C1 segment of cervical spinal cord (tissue), 14 donors: ENCODE measurements around the gene KLHL22.

Experiments used
- DNase-seq, 14 donors: peaks; one replicate each; lab custom pipeline; 2025; lab: John Stamatoyannopoulos, UW

KLHL22 gene

DNA sequence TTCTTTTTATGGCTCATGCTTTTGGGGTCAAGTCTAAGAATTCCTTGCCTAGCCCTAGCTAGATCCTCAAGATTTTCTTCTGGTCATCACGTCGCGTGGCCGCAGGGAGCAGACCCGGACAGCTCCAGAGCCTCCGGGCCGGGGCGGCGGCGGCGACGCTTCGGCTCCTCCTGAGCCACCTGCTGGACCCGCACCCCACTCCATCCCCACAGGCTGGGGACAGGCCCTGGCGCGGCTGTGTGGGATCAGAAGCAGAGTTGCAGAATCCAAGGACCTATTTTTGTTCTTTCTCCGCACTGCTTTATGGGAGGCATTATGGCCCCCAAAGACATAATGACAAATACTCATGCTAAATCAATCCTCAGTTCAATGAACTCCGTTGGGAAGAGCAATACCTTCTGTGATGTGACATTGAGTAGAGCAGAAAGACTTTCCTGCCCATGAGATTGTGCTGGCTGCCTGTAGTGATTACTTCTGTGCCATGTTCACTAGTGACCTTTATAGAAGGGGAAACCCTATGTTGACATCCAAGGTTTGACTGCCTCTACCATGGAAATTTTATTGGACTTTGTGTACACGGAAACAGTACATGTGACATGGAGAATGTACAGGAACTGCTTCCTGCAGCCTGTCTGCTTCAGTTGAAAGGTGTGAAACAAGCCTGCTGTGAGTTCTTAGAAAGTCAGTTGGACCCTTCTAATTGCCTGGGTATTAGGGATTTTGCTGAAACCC, 45.6 kb downstream of the KLHL22 start:
- no peak for DNase-seq

DNA sequence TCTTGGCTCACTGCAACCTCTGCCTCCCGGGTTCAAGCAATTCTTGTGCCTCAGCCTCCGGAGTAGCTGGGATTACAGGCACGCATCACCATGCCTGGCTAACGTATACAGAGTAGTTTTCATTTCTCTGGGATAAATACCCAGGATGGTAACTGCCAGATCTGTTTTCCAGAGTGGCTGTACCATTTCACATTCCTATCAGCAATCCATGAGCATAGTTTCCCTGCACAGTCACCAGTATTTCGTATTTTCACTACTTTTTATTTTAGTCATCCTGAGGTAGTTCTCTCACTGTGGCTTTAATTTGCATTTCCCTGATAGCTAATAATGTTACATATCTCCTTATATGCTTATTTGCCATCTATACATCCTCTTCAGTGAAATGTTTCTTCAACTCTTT, 47.0 kb downstream of the KLHL22 start:
- no peak for DNase-seq

DNA sequence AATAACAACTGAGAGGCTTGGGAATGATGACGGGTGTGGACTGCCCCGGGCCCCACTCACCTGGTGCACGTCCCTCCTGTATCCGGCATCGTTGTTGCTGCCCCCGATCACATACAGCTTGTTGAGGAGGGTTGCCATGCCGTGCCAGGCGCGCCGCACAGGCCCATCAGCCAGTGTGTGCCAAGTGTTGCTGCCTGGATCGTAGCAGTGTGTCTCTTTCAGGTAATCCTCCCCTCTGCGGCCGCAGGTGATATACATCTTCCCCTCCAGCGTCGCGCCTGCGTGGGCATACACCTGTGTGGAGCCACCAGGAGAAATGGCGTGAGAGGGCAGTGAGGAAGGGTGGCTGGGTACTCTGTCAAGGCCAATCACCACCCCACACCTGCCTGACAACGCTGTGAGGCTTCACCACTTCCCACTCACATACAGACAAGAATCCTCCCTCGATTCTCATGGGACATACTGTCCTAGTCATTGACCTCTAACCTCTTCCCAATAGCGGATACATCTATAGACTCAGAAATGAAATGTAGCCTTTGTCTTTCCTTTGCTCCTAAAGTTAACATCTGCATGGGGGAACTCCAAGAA, 49.1 kb downstream of the KLHL22 start:
- DNase-seq = no peak

DNA sequence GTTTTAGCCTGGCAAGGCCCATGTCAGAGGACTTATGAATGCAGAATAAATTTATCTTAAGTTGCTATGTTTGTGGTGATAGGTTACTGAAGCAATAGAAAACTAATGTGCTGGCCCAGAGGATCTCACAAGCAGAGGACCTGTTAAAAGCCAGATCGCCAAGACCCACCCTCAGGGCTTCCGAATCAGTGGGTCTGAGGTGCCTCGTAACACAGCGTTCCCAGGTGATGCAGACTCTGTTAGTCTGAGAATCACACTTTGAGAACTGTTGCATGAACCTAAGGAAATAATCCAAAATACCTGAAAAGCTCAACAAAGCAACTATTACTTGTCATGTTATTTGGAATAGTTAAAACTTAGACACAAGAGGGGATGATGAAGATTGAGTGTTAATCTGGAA, 51.3 kb downstream of the KLHL22 start:
- no peak for DNase-seq

DNA sequence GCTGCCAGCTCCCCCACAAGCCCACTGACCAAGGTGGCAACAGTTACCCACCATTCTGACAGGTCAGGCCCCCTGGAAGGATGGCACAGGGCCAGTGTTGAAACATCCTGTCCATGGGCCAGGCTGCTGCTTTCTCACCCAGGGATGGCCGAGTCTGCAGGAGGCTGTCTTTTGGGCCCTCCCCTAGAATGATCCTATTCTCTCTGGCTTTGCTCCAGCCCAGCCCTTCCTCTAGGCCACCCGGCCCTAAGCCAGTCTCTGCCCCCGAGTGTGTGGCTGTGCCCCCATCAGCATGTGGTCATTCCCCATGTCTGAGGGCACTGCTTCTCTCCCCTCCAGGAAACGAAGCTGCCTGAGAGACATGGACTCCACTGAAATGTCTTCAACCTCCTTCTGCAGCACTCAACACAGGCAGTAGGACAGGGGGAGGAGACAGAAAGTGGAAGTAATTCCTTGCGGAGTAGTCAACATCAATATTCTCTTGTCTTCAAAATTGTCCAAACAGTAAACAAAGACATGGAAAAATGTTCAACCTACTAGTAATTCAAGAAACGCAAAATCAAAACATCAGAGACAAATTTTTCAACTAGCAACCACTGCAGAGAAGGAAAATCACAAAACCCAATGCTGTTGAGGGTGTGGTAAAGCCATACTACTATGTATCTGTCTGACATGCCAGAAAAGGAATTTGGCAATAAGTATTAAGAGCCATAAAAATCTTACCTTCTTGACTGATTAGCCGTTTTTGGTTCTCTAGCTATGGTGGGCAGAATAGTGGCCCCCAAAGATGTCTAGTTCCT, 52.9 kb downstream of the KLHL22 start:
- DNase-seq = no peak

DNA sequence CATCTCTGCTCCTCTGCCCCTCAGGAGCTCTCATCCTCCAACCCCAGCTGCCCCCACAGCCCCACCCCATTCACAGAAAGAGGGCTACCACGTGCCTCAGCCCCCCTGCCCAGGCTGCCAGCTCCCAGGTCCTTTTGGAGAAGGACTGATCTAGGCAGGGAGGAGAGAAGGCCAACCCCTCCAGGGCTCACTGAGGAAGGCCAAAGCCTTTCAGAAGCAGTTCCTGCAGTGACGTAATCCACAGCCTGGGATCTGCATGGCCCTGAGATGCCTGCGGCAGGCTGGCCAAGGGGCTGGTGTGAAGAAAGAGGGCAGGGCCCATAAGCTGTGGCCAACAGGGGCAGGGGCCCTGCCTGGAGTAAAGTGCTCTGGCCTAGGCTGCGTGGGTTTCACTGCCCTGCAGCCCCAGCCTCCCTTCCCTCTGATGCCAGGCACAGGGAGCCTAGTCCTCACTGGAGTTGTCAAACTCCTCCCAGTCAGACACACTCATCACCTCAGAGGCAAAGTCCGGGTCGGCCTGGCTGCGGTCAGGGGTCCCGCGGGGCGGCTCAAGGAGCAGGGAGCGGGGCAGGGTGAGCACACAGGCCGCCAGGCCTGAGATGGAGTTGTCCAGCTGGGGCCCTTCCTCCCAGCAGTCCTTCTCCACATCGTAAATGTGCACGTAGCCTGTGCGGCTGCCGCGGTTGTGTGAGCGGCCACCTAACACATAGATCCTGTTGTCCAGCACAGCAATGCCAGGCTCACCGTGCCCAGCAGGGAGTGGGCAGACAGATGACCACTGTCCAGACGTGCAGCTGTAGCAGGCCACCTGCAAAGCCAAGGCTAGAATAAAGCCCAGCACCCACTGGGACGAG, 53.7 kb downstream of the KLHL22 start:
- DNase-seq = no peak

DNA sequence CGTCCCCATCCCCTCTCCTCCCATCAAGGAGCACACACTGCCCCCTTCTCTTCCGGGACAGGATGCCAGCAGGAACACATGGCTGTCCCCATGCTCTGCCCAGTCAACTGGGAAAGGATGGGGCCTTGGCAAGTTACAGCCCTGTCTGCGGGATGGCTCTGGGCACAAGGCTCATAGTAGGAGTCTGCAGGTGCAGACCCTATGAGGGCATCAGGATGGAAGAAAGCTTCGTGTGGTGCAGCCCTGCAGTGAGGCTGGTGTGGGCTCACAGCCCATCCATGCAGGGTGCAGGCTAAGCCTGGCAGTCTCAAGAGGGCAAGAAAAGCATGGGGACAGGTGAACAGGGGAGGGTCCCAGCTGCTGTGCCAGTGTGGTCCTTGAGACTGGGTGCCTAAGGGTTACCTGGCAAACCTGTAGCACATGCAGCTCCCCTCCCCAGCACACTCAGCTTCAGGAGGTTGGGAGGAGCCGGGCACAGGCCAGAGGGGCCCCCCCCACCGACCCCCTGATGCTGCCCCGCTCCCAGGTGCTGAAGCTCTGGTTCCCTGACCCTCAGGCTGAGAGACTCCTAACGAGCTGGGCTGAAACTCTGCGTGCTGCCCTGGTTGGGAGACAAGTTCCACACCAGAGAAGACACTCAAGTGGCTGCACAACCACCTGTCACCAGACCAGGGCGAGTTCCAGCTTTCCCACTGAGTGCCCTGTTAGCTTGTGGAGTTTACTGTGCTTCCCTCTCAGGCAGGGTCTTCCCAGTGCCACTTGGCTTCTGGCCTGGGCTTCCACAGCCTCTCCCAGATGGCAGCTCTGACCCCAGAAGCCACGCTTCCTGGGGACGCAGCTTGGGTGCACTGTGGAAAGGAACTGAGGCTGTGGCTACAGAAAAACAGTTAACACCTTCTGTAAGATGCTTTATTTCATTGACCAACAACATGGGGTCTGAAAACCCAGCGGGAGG, 54.7 kb downstream of the KLHL22 start:
- DNase-seq = no peak

DNA sequence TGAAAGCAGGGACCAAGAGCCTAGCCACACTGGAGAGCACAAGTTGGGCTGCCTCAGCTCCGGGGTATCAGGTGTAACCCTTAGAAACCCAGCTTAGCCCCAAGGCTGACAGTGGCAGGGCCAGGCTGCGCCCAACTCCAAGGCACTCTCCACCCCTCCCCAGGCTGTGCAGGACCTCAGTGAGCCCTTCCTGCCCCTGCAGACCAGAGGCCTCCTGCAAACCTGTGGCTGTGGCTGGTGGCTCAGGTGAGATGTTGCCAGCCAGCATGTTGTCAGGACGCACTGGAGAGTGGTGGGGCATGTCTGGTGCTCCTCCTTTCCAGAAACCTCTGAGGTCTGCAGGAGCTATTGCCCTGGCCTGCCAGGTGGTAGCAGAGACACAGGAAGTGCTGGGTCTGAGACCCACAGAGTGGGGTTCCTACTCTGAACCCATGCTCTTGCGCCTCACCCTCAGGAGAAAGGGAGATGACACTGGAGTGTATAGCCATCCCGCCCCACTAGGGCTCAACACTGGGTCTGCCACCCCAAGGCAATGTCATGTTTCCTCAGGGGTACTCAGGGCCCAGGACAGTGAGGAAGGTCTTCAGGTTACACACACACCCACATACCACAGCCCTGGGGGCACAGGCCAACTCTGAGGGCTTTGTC, 55.5 kb downstream of the KLHL22 start:
- DNase-seq = no peak

DNA sequence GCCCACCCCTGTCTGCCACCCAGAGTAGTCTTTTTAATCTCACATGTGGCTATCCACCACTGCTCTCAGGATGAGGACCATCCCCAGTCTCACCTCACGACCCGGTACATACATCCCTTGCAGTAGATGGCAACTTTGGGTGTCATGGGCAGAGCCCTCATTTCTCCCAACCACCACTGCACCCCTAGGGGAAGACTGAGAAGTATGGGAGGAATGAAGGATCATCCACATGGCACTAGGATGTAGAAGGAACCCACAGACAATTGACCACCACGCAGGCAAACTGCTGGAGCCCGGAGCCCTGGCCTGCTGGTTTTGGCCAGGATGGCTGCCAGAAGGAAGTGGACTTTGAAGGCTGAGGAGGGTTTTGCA, 56.1 kb downstream of the KLHL22 start:
- no peak for DNase-seq

DNA sequence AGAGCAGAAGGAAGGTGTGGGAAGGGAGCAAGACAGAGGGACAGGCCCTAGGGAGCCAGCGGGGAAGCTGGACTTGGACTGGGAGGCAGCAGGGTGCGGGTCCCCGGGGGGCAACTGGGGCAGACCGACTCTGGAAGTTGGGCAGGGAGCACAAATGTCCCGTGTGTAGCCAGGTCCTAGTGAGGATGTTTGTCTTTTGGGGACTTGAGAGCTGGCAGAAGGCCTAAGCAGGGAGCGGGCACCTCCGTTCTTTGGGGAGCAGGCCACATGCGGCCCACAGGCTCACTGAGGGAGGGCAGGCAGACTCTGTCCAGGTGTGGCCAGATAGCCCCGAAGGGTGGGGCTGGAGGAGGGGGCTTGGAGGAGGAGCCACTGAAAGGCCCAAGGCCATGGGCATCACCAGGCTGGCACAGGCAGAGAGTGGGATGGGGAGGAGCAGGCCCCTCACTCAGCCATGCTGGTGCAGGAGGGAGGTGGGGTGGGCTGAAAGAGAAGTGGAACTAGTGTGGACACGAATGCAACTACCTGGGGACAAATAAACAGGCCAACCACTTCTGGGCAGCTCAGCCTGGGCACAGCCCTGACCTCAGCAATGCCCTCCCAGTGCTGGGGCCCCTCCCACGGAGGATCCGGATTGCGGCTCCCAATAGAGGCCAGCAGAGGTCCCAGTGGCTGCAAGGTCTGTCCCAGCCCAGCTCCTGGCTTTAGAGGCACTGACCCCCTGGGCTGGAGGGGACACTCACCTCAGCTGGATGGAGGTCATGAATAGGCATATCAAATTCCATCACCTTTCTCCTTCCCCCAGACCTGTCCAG, 56.7 kb downstream of the KLHL22 start:
- DNase-seq = no peak

DNA sequence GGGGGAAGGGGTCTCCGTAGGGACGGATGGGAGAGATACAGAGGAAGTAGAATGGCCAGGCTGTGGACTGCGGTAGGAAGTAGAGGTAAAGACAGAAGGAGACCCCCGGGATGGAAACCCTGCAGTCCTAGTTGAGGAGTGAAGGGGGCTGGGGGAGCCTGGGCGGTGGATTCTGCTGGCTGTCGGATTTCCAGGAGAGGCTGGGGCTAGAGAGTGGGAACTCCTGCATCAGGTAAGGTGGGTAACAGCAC, 57.2 kb downstream of the KLHL22 start:
- no peak for DNase-seq

DNA sequence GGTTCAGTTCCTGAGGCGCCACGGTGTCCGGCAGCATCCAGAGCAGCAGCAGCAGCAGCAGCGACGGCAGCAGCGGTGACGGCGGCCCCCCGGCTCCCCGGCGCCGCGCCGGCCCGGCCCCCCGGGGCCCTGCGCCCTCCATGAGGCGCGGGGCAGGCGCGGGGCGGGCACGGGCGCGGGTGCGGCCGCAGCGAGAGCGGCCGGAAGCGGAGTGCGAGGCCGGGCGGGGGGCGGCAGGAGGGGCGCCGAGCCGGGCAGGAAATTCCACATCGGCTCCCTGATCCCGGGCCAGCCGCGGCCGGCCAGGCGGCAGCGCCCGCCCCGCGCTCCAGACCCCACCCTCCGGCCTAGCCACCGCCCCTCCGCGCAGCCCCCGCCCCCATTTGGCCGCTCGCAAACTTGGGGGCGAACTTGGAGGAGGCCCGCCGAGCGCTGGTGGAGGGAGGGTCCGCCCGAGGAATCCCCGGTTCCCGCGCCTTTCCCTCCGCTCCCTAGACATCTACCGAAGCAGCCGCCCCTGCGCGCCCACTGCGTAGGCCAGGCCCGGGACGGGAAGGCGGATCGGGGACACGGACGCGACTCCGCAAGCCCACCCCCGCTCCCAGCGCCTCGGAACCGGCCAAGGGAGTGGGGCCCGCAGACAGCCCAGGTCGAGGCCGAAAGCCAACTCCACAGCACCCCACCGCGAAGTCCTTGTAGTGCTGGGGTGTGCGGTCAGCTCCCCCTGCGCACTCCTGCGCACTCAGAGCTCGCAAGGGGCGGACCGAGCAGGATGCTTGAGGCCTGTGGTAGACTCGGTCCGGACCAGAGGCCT, 57.8 kb downstream of the KLHL22 start, which contains the start of gene SCARF2:
Gene SCARF2, minus strand, starts transcription at position 213 of the 814 bp plus-strand sequence. Its CDS starts 71 bp downstream, at position 142.
- DNase-seq = no peak

DNA sequence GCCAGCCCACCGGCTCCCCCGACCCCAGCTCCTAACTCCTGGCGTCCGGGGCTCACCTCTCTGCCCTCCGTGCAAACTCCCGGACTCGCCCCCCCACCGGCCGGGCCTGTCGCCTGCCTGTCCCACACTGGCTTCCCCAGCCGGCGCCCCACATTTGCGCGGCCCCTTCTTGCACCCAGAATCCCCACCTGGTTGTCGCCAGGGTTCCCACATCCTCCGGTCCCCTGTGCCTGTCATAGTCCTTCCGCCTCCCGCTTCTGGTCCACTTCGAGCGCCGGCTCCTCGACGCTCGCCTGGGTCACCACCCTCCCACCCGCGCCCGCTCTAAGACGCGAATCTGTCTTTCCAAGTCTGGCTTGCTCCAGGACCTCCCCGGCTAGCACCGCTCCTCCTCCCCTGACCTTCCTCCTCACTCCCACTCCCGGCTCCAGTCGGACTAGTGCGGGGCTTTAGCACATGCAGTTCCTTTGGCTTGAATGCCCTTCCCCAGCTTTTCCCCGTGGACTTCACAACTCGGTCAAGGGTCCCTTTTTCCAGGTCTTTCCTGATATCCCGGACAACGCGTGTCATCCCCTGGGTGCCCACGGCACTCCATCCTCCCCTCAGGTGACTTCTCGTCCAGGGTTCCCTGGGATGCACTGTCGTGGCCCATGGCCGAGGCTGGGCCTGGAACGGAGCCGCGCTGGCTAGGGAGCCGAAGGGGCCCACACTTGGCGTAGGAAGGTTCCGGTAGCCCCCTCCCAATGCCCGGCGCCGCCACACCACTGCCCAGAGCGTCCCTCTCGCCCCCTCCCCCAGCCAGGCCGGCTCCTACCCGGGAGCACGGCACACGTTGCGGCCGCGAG, 58.6 kb downstream of the KLHL22 start:
- no peak for DNase-seq

DNA sequence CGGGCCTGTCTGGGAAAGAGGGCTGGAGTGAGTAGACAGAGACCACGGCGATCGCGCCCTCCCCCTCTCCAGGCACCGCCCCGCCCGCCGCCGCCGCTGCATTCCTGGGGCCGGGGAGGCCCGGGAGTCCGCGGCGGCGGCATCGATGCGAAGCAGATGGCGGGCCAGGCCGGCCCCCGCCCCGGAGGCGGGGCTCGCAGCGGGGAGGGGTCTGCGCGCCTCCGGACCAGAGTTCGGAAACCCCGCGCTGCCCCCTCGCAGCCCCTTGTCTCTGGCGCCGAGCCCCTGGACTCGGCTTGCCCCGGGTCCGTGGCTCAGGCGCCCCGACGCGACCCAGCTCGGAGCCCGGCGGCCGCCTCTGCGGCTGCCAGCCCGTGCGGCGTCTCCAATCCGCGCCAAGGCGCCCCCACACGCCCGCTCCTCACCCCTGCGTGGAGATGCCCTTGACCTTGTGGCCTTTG, 59.3 kb downstream of the KLHL22 start:
- no peak for DNase-seq

DNA sequence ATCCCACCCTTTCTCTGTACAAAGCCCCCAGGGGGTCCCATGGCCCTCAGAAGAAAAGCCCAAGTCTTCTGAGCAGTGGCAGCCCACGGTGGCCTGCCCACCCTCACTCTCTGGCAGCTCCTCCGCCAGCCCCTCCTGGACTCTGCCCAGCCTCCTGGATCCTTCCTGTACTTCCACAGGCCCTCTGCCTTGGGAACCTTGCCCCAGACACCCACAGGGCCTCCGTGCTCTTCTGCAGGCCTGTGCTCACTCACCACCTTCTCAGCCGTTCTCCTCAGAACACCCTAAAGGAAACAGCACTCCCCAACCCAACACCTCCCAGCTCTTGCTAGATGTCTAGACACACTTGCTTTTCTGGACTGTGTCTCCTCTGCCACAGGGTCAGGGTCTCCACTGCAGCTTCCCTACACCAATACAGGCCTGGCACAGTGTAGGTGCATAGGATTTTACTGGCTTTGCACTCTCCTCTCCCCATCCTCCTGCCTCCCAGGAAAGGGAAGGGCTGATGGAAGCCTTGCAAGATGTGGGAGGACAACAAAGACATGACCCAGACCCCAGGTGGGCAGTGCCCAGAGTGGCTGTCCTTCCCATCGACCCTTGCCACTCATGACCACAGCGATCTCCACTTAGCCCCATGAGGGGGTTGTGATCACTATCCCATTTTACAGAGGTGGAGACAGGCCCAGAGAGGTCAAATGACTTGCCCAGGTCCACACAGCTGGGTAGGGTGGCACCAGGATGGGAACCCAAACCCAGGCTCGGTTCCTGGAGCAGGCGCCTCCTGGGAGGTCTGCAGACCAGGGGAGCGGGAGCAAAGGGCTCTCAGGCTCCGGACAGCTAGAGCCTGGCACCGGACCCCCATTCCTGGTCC, 59.9 kb downstream of the KLHL22 start:
- DNase-seq = no peak

DNA sequence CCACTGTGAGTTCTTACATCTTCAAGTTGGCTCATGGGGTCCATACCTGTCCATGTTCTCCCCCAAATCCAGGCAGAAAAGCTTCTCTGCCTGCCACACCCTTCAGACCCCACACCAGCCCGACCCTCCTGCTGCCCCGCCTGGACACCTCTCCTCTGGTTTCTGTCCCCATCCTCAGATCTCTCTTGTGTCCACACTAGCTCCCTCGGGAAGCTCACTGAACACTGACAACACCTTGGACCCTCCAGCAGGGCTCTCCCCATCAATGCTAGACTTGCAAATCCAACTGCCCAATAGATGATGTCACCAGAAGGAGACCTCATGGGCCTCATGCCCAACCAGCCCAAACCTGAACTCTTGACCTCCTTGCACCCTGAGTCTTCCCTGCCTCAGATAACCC, 60.8 kb downstream of the KLHL22 start:
- DNase-seq = no peak
